Hindlimb muscle (tissue), 1 donor: Measurements from ENCODE around the gene MYOF. TPM values are rescaled to one million over a fixed set of nuclear protein-coding genes. Genes with fewer than 3 reads are reported as not detected.

ENCODE experiments used
- polyA plus RNA-seq: library from polyadenylated mRNA; unstranded; fragments of 120-200 nt; gene quantifications from one replicate; pipeline ENCODE4 v1.2.1, GENCODE V29; 2013; ENCODE audit not compliant: insufficient read length

Gene MYOF
- polyA plus RNA-seq, 1 donor, result 51.4 TPM

Other genes starting within 250 kb of the MYOF start
- gene CEP55, start 14.3 kb upstream of the MYOF start, polyA plus RNA-seq, result 6.0 TPM
- 0.43 TPM for gene FFAR4, start 84.3 kb upstream of the MYOF start, polyA plus RNA-seq
- gene RBP4, start 118.9 kb upstream of the MYOF start, polyA plus RNA-seq, result 16.0 TPM
- gene PDE6C, start 130.2 kb upstream of the MYOF start, polyA plus RNA-seq, result 0.75 TPM
- 25.1 TPM for gene FRA10AC1, start 220.3 kb upstream of the MYOF start, polyA plus RNA-seq